OCI-LY1 (cell line): ENCODE measurements around the gene MYRF.

Experiments
- H2AFZ ChIP-seq: fragments of 200-600 bp; sonication (generic), shearing (Covaris generic); 2 replicates; pipeline ENCODE4 v1.6.0; 2014; ENCODE audit warnings: antibody characterized with exemption, mild to moderate bottlenecking, low read length
- H3F3A ChIP-seq: fragments of 200-600 bp; sonication (generic), shearing (Covaris generic); 2 replicates; pipeline ENCODE4 v1.6.0; 2014; ENCODE audit warnings: mild to moderate bottlenecking, antibody characterized with exemption, low read length, moderate library complexity; ENCODE audit not compliant: insufficient read depth
- H3K27ac ChIP-seq: fragments of 200-600 bp; sonication (generic); 2 replicates; pipeline ENCODE4 v1.5.1; 2014; ENCODE audit warnings: low read length, mixed run types, mild to moderate bottlenecking, low read depth; ENCODE audit not compliant: poor library complexity, severe bottlenecking
- H3K27me3 ChIP-seq: fragments of 200-600 bp; sonication (generic); 2 replicates; pipeline ENCODE4 v1.6.0; 2014; ENCODE audit warnings: antibody characterized with exemption, mild to moderate bottlenecking, low read length, moderate library complexity; ENCODE audit not compliant: insufficient read depth
- H3K36me3 ChIP-seq: fragments of 200-600 bp; sonication (generic); 2 replicates; pipeline ENCODE4 v1.6.1; 2014; ENCODE audit warnings: mild to moderate bottlenecking, antibody characterized with exemption, low read length, moderate library complexity, mixed read lengths; ENCODE audit not compliant: insufficient read depth
- H3K4me1 ChIP-seq: fragments of 200-600 bp; sonication (generic); 2 replicates; pipeline ENCODE4 v1.5.1; 2014; ENCODE audit warnings: mild to moderate bottlenecking, low read length, moderate library complexity; ENCODE audit not compliant: insufficient read depth, severe bottlenecking
- H3K4me2 ChIP-seq: fragments of 200-600 bp; sonication (generic), shearing (Covaris generic); 2 replicates; pipeline ENCODE4 v1.6.1; 2014; ENCODE audit warnings: low read length
- H3K4me3 ChIP-seq: fragments of 200-600 bp; sonication (generic); 2 replicates; pipeline ENCODE4 v1.5.1; 2014; ENCODE audit warnings: low read length, low read depth, mild to moderate bottlenecking, mixed read lengths; ENCODE audit not compliant: poor library complexity, severe bottlenecking
- H3K79me2 ChIP-seq: fragments of 200-600 bp; shearing (Covaris generic); 2 replicates; pipeline ENCODE4 v1.6.1; 2016; ENCODE audit warnings: mixed run types, low read length, mixed read lengths; ENCODE audit not compliant: insufficient read depth
- H3K9ac ChIP-seq: fragments of 200-600 bp; sonication (generic), shearing (Covaris generic); 2 replicates; pipeline ENCODE4 v1.6.1; 2014; ENCODE audit warnings: mild to moderate bottlenecking, low read length, mixed read lengths
- H3K9me2 ChIP-seq: fragments of 200-600 bp; sonication (generic), shearing (Covaris generic); 2 replicates; pipeline ENCODE4 v1.6.1; 2014; ENCODE audit warnings: low read depth, mild to moderate bottlenecking, low read length, mixed read lengths
- H3K9me3 ChIP-seq: fragments of 200-600 bp; shearing (Covaris generic); 2 replicates; pipeline ENCODE4 v1.6.1; 2014; ENCODE audit warnings: low read length, mixed read lengths
- H4K20me1 ChIP-seq: fragments of 200-600 bp; sonication (generic), shearing (Covaris generic); 2 replicates; pipeline ENCODE4 v1.6.0; 2016; ENCODE audit warnings: mild to moderate bottlenecking, low read length; ENCODE audit not compliant: insufficient read depth
- EZH2 ChIP-seq: fragments of 200-600 bp; sonication (generic), shearing (Covaris generic); IDR thresholded peaks from 2 replicates; pipeline ENCODE4 v1.8.0; 2017; ENCODE audit warnings: borderline replicate concordance, mixed run types, mild to moderate bottlenecking, antibody characterized with exemption, low read length, moderate library complexity, mixed read lengths
- TF ChIP-seq, protein P1 (sequence below): fragments of 200-600 bp; sonication (generic), shearing (Covaris generic); IDR thresholded peaks from 2 replicates; pipeline ENCODE4 v1.5.1; 2017; ENCODE audit warnings: mild to moderate bottlenecking, antibody characterized with exemption, low read length, moderate library complexity, mixed read lengths

The MYRF gene

DNA sequence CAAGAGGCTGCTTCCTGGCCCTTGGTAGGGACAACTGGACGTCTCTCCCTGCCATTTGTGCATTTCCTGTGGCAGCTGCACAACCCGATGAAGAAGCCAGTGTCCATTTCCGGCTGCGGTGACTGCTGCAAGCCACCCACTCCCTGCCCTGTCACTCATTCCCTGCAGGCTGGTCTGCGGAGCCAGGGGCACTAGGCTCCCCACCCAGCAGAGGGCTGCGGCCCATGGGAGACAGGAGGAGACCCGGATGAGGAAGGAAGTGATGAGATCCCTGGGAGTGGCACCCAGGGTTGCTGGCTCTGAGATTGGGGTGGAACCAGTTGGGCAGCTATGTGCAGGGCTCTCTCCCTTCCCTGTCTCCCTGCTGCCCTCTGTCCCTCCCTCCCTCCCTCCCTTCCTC, 10.0 kb upstream of the MYRF start:
- H3K9ac ChIP-seq, result no peak overlapping the region
- H3K79me2 ChIP-seq, result no peaks in the 10 kb centered on the region
- H3F3A ChIP-seq, result no peaks in the 10 kb centered on the region
- H3K9me2 ChIP-seq, result no peaks in the 10 kb centered on the region
- no peak overlapping the region for H3K4me3 ChIP-seq
- H4K20me1 ChIP-seq, result no peaks in the 10 kb centered on the region
- H2AFZ ChIP-seq, result no peak overlapping the region
- no peaks in the 10 kb centered on the region for H3K9me3 ChIP-seq
- peaks cover 5% of the 10 kb centered on the region; the same call in 1 of the 2 replicates for H3K27me3 ChIP-seq
- no peak overlapping the region for H3K27ac ChIP-seq
- H3K4me1 ChIP-seq, result no peaks in the 10 kb centered on the region
- no peak overlapping the region for H3K4me2 ChIP-seq
- no peaks in the 10 kb centered on the region for H3K36me3 ChIP-seq
- no peak for TF ChIP-seq EZH2
- TF ChIP-seq, protein P1, sequence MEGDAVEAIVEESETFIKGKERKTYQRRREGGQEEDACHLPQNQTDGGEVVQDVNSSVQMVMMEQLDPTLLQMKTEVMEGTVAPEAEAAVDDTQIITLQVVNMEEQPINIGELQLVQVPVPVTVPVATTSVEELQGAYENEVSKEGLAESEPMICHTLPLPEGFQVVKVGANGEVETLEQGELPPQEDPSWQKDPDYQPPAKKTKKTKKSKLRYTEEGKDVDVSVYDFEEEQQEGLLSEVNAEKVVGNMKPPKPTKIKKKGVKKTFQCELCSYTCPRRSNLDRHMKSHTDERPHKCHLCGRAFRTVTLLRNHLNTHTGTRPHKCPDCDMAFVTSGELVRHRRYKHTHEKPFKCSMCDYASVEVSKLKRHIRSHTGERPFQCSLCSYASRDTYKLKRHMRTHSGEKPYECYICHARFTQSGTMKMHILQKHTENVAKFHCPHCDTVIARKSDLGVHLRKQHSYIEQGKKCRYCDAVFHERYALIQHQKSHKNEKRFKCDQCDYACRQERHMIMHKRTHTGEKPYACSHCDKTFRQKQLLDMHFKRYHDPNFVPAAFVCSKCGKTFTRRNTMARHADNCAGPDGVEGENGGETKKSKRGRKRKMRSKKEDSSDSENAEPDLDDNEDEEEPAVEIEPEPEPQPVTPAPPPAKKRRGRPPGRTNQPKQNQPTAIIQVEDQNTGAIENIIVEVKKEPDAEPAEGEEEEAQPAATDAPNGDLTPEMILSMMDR, result no peak

DNA sequence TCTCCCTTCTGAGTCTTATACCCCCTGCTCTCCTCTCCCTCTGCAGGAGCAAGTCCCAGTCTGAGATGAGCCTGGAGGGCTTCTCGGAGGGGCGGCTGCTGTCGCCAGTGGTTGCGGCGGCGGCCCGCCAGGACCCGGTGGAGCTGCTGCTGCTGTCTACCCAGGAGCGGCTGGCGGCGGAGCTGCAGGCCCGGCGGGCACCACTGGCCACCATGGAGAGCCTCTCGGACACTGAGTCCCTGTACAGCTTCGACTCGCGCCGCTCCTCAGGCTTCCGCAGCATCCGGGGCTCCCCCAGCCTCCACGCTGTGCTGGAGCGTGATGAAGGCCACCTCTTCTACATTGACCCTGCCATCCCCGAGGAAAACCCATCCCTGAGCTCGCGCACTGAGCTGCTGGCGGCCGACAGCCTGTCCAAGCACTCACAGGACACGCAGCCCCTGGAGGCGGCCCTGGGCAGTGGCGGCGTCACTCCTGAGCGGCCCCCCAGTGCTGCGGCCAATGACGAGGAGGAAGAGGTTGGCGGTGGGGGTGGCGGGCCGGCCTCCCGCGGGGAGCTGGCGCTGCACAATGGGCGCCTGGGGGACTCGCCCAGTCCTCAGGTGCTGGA, 8.8 kb upstream of the MYRF start:
- TF ChIP-seq, protein P1, result no peak
- no peak for TF ChIP-seq EZH2
- no peaks in the 10 kb centered on the region for H4K20me1 ChIP-seq
- no peak overlapping the region for H3K9ac ChIP-seq
- H3K9me3 ChIP-seq, result no peaks in the 10 kb centered on the region
- H3K27ac ChIP-seq, result no peak overlapping the region
- H3K36me3 ChIP-seq, result no peaks in the 10 kb centered on the region
- H3F3A ChIP-seq, result no peaks in the 10 kb centered on the region
- peaks cover 5% of the 10 kb centered on the region; the same call in 1 of the 2 replicates for H3K27me3 ChIP-seq
- no peak overlapping the region for H3K4me3 ChIP-seq
- H3K4me1 ChIP-seq, result no peaks in the 10 kb centered on the region
- no peak overlapping the region for H3K4me2 ChIP-seq
- no peaks in the 10 kb centered on the region for H3K79me2 ChIP-seq
- H2AFZ ChIP-seq, result no peak overlapping the region
- H3K9me2 ChIP-seq, result no peaks in the 10 kb centered on the region

DNA sequence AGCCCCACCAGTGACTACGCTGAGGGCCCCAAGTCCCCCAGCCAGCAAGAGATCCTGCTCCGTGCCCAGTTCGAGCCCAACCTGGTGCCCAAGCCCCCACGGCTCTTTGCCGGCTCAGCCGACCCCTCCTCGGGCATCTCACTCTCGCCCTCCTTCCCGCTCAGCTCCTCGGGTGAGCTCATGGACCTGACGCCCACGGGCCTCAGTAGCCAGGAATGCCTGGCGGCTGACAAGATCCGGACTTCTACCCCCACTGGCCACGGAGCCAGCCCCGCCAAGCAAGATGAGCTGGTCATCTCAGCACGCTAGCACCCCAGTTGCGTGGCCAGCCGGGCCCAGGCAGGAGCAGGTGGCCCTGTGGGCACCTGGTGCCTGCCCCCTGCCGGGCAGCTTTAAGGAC, 8.3 kb upstream of the MYRF start:
- Histone ChIP-seq H2AFZ (no peak overlapping the region), H3K36me3 (no peaks in the 10 kb centered on the region), H3K79me2 (no peaks in the 10 kb centered on the region), H3K4me2 (no peak overlapping the region), H3K27ac (no peak overlapping the region), H3K9me2 (no peaks in the 10 kb centered on the region), H3K9ac (no peak overlapping the region), H3K9me3 (no peaks in the 10 kb centered on the region), H3K4me3 (no peak overlapping the region), H3F3A (no peaks in the 10 kb centered on the region), H3K27me3 (peaks cover 5% of the 10 kb centered on the region; the same call in 1 of the 2 replicates), H4K20me1 (no peaks in the 10 kb centered on the region), H3K4me1 (no peaks in the 10 kb centered on the region)
- TF ChIP-seq, protein P1, result no peak
- no peak for TF ChIP-seq EZH2
